Esophagus mucosa (tissue), 1 donor: ENCODE measurements around the gene SLC15A1. TPM values are rescaled to one million over a fixed set of nuclear protein-coding genes. Genes with fewer than 3 reads are reported as not detected.
A peak's percentile ranks its signal among the peaks of the same experiment; 100 is the strongest.
"Not testable (repeated sequence)": the region's sequence is repeated elsewhere in the genome, so short reads cannot be mapped to it uniquely, and the experiment has no call there.

ENCODE experiments used
- ATAC-seq: fragments of 200-7000 bp; cut with Tn5 transposase; one replicate; pipeline ENCODE4 v1.9.1; 2020
- total RNA-seq: library from RNA; stranded (reverse); gene quantifications from one replicate; pipeline ENCODE4 v1.2.4, GENCODE V29; 2023
- donor health status: DM: yes; HTN: yes; CAD: no.

Gene SLC15A1
- total RNA-seq, 1 donor from 2014 or later = 2.9 TPM

- ATAC-seq = peak; percentile 82
Observed at GRCh38 chr13:98653463-98653985, 98.9 kb downstream of the SLC15A1 start.

- no peak for ATAC-seq
Observed at GRCh38 chr13:98652721-98653462, 99.6 kb downstream of the SLC15A1 start.

DNA sequence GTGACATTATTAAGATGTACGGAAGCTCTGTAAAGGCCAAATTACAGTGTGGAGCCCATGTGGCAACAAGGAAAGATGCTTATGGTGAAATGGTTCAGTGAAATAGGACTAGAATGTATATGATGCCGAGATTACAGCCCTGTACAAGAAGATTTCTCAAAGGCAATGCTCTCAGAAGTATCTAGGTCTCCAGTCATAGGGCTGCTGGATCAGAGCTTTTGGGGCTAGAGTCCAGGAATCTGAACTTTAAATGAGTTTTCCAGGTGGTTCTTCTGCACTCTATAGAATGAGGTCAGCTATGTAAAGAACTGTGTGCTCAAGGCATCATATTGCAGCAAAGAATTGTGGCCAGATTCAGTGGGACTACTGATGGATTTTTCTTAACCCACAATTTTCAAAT is 100.2 kb downstream of the SLC15A1 start:
- no peak for ATAC-seq

- ATAC-seq = no peak
Observed at GRCh38 chr13:98651744-98652143, 100.7 kb downstream of the SLC15A1 start.

- peak; percentile 91 for ATAC-seq
Observed at GRCh38 chr13:98650396-98651107, 101.9 kb downstream of the SLC15A1 start.

GRCh38 chr13:98649861-98650260 is 102.6 kb downstream of the SLC15A1 start:
- ATAC-seq = no peak

DNA sequence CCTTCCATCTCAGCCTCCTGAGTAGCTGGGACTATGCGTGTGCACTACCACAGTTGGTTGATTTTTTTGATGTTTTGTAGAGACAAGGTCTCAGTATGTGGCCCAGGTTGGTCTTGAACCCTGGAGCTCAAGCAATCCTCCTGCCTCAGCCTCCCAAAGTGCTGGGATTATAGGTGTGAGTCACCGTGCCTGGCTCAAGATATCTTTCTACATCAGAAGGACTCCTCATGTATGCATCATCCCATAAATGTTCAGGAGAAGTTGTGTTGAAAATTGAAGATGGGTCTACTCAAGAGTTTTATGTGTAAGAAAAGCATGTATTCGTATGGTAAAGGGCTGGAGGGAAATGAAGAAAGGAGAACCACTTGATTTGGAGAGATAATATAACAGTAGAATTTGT is 103.8 kb downstream of the SLC15A1 start:
- no peak for ATAC-seq

DNA sequence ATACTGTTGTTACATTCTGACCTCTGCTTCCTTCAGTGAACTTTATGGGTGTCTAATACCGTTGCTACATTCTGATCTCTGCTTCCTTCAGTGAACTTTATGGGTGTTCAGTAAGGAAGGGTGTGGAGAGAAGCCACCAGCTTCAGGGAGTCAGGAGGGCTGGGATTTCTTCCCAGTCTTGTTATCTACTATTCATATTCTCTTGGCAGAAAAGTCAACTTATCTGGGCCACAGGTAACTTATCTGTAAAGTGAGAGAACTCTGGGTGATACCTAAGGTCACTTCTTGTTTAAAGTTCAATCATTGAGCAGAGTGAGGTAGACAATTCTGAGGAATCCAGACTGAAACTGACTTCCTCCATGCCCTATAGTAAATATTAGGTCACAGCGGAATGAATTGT is 104.3 kb downstream of the SLC15A1 start:
- ATAC-seq = no peak

DNA sequence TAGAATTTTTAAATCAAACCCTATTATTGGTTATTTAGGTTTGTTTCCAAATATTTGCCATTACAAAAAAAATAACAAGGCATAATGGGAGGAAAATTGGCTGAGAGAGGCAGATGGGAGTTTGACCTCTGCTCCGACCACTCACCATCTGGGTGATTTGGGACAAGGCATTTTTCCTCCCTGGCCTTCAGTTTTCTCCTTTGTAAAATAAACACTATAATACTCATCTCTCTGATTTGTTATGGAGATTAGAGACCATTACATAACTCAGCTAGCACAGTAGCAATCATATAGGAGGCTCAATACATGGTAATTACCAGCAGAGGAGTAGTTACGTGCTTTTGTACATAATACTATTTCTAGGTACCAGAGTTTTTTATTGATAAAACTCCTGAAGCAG is 105.4 kb downstream of the SLC15A1 start:
- ATAC-seq = no peak

GRCh38 chr13:98643479-98643878 is 109.0 kb downstream of the SLC15A1 start:
- no peak for ATAC-seq

DNA sequence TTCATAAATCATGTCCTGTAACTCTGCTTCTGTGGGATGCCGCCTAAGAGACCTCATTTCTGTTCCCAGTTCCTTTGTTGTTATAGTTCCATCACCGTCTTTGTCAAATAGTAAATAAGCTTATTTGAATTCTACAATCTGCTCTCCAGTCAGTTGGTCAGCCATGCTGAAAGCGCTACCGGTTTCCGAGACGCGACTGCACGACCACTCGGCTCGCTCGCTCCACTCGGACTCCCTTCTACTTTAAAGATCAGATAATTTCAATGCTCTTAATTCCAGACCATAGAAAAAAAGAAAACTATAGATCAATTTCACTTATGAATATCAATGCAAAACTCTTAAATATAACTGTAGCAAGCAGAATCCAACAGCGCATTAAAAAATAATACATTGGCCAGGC is 111.4 kb downstream of the SLC15A1 start:
- ATAC-seq = no peak

GRCh38 chr13:98639785-98640184 is 112.7 kb downstream of the SLC15A1 start:
- ATAC-seq = not testable (repeated sequence)

- ATAC-seq = not testable (repeated sequence)
Observed at GRCh38 chr13:98638352-98638751, 114.1 kb downstream of the SLC15A1 start.

Other genes with a start within 250 kb of the SLC15A1 start
- 139 TPM for gene STK24, start 175.6 kb downstream of the SLC15A1 start, total RNA-seq
- gene DOCK9, start 225.4 kb upstream of the SLC15A1 start, total RNA-seq = 97.3 TPM